H9 (cell line): Measurements from ENCODE around the gene ATG101. TPM values are rescaled to one million over a fixed set of nuclear protein-coding genes. Genes with fewer than 3 reads are reported as not detected.

Experiments
- DNase-seq: peaks from one replicate; pipeline ENCODE4 v3.0.0-alpha.2; 2017
- H2AFZ ChIP-seq: one replicate; pipeline ENCODE4 v1.6.1; 2013; ENCODE audit warnings: mild to moderate bottlenecking, low read length, control low read depth, moderate library complexity
- H2AK5ac ChIP-seq: 2 replicates; pipeline ENCODE4 v1.6.1; 2013; ENCODE audit warnings: low read length, control low read depth, mixed read lengths; ENCODE audit not compliant: insufficient read length
- H2BK120ac ChIP-seq: one replicate; pipeline ENCODE4 v1.6.1; 2013; ENCODE audit warnings: low read depth, mild to moderate bottlenecking, low read length, control low read depth, inconsistent platforms; ENCODE audit not compliant: poor library complexity, severe bottlenecking
- H2BK12ac ChIP-seq: 2 replicates; pipeline ENCODE4 v1.6.1; 2013; ENCODE audit warnings: low read length, control low read depth, mixed read lengths, low read depth; ENCODE audit not compliant: insufficient read length
- H2BK15ac ChIP-seq: 2 replicates; pipeline ENCODE4 v1.6.1; 2013; ENCODE audit warnings: low read depth, low read length, control low read depth
- H2BK20ac ChIP-seq: one replicate; pipeline ENCODE4 v1.6.1; 2013; ENCODE audit warnings: low read depth, mild to moderate bottlenecking, low read length, control low read depth, inconsistent platforms; ENCODE audit not compliant: poor library complexity, severe bottlenecking
- H2BK5ac ChIP-seq: 2 replicates; pipeline ENCODE4 v1.6.1; 2013; ENCODE audit warnings: low read length, control low read depth, mixed read lengths; ENCODE audit not compliant: insufficient read length
- H3K14ac ChIP-seq: 2 replicates; pipeline ENCODE4 v1.6.1; 2013; ENCODE audit warnings: low read length, control low read depth; ENCODE audit not compliant: insufficient read depth
- H3K18ac ChIP-seq: 2 replicates; pipeline ENCODE4 v1.6.1; 2013; ENCODE audit warnings: low read depth, mild to moderate bottlenecking, mixed read lengths, low read length, control low read depth; ENCODE audit not compliant: insufficient read length
- H3K23ac ChIP-seq: 2 replicates; pipeline ENCODE4 v1.6.1; 2013; ENCODE audit warnings: low read length, control low read depth, mixed read lengths, low read depth; ENCODE audit not compliant: insufficient read length
- H3K23me2 ChIP-seq: 2 replicates; pipeline ENCODE4 v1.6.1; 2013; ENCODE audit warnings: low read depth, mild to moderate bottlenecking, mixed read lengths, low read length, control low read depth; ENCODE audit not compliant: insufficient read length, poor library complexity, severe bottlenecking
- H3K27ac ChIP-seq: 2 replicates; pipeline ENCODE4 v1.5.1; 2013; ENCODE audit warnings: low read length, control low read depth, mixed read lengths, low read depth; ENCODE audit not compliant: insufficient read length
- H3K27me3 ChIP-seq: 2 replicates; pipeline ENCODE4 v1.6.1; 2013; ENCODE audit warnings: low read length, control low read depth, inconsistent platforms; ENCODE audit not compliant: insufficient read depth
- H3K4ac ChIP-seq: 2 replicates; pipeline ENCODE4 v1.6.1; 2013; ENCODE audit warnings: low read depth, mild to moderate bottlenecking, control low read depth, inconsistent platforms, low read length, moderate library complexity
- H3K4me1 ChIP-seq: 2 replicates; pipeline ENCODE4 v1.6.1; 2013; ENCODE audit warnings: low read length, control low read depth, inconsistent platforms; ENCODE audit not compliant: insufficient read depth
- H3K4me2 ChIP-seq: 2 replicates; pipeline ENCODE4 v1.6.1; 2013; ENCODE audit warnings: low read length, control low read depth, mixed read lengths; ENCODE audit not compliant: insufficient read length, insufficient read depth
- H3K56ac ChIP-seq: 2 replicates; pipeline ENCODE4 v1.6.1; 2013; ENCODE audit warnings: low read depth, mild to moderate bottlenecking, mixed read lengths, low read length, control low read depth; ENCODE audit not compliant: insufficient read length
- H3K79me1 ChIP-seq: 2 replicates; pipeline ENCODE4 v1.6.1; 2013; ENCODE audit warnings: low read depth, mild to moderate bottlenecking, moderate library complexity, low read length, control low read depth, inconsistent platforms; ENCODE audit not compliant: insufficient read depth, poor library complexity, severe bottlenecking
- H3K79me2 ChIP-seq: 2 replicates; pipeline ENCODE4 v1.6.1; 2013; ENCODE audit warnings: low read length, control low read depth, inconsistent platforms; ENCODE audit not compliant: insufficient read depth
- H3K9ac ChIP-seq: 2 replicates; pipeline ENCODE4 v1.6.1; 2013; ENCODE audit warnings: low read length, control low read depth, mixed read lengths; ENCODE audit not compliant: insufficient read length; ENCODE audit errors: extremely low read depth
- H3K9me3 ChIP-seq: one replicate; pipeline ENCODE4 v1.6.1; 2013; ENCODE audit warnings: low read depth, low read length, inconsistent platforms; ENCODE audit not compliant: control insufficient read depth
- H3T11ph ChIP-seq: one replicate; pipeline ENCODE4 v1.6.1; 2013; ENCODE audit warnings: mild to moderate bottlenecking, low read length, control low read depth, inconsistent platforms
- H4K20me1 ChIP-seq: one replicate; pipeline ENCODE4 v1.6.1; 2013; ENCODE audit not compliant: control insufficient read depth, insufficient read length, insufficient read depth
- H4K5ac ChIP-seq: 2 replicates; pipeline ENCODE4 v1.6.1; 2013; ENCODE audit warnings: low read depth, mild to moderate bottlenecking, mixed read lengths, low read length, control low read depth; ENCODE audit not compliant: insufficient read length
- H4K8ac ChIP-seq: replicated peaks from 2 replicates; pipeline ENCODE4 v1.6.1; 2013; ENCODE audit warnings: low read length, control low read depth, mixed read lengths, low read depth; ENCODE audit not compliant: insufficient read length
- H4K91ac ChIP-seq: 2 replicates; pipeline ENCODE4 v1.6.1; 2013; ENCODE audit warnings: low read depth, mild to moderate bottlenecking, moderate library complexity, mixed read lengths, low read length, control low read depth; ENCODE audit not compliant: insufficient read length
- H3K27ac Mint-ChIP-seq, 3 experiments: 2 replicates in 2 of 3; 3 replicates in 1 of 3; pipeline ENCODE4 v1.8.0; 2020 to 2021; ENCODE audit warnings: mixed read lengths in 3 of 3, mild to moderate bottlenecking in 1 of 3, moderate library complexity in 1 of 3
- H3K27me3 Mint-ChIP-seq: 2 replicates; pipeline ENCODE4 v1.8.0; 2021; ENCODE audit warnings: low read depth, mild to moderate bottlenecking, moderate library complexity, mixed read lengths
- H3K36me3 Mint-ChIP-seq, 3 experiments: 2 replicates in 2 of 3; 3 replicates in 1 of 3; pipeline ENCODE4 v1.8.0; 2020 to 2021; ENCODE audit warnings: low read depth in 3 of 3, mixed read lengths in 3 of 3; ENCODE audit not compliant: insufficient read depth in 1 of 3
- H3K4me1 Mint-ChIP-seq, 2 experiments: 2 replicates each; pipeline ENCODE4 v1.8.0; 2020; ENCODE audit warnings: mixed read lengths in 2 of 2
- H3K4me3 Mint-ChIP-seq, 2 experiments: 2 replicates in 1 of 2; 3 replicates in 1 of 2; pipeline ENCODE4 v1.8.0; 2020 to 2021; ENCODE audit warnings: mild to moderate bottlenecking in 2 of 2, mixed read lengths in 2 of 2, moderate library complexity in 1 of 2
- H3K9me3 Mint-ChIP-seq, 2 experiments: 2 replicates in 1 of 2; 3 replicates in 1 of 2; pipeline ENCODE4 v1.8.0; 2020; ENCODE audit warnings: mild to moderate bottlenecking in 2 of 2, mixed read lengths in 2 of 2, moderate library complexity in 1 of 2
- CTCF ChIP-seq: fragments of 200-600 bp; sonication (generic); conservative IDR thresholded peaks from 3 replicates; pipeline ENCODE4 v1.8.0; 2021; ENCODE audit warnings: antibody characterized with exemption, mild to moderate bottlenecking
- WGBS: extraction: QIAGEN DNeasy Blood & Tissue Kit; methylation state at CpG from one replicate; pipeline ENCODE4 v1.1.7; 2013; ENCODE audit warnings: missing lambda C conversion rate, low lambda C conversion rate, mixed read lengths; ENCODE audit not compliant: insufficient read length; ENCODE audit errors: extremely low coverage; 5-methylcytosine and 5-hydroxymethylcytosine counted together
- total RNA-seq: library from RNA; stranded (reverse); gene quantifications from 2 replicates; pipeline ENCODE4 v1.2.1, GENCODE V29; 2021

Gene ATG101
- total RNA-seq, 1 experiment from 2014 or later, result 58.3 TPM

- H3K4me1 ChIP-seq, result no peaks in the 10 kb centered on the region
- peaks cover 3 to 12% of the 10 kb centered on the region in 2 experiments for H3K4me1 Mint-ChIP-seq
- H4K8ac ChIP-seq, result no peak overlapping the region
- no peaks in the 10 kb centered on the region for H3K9me3 ChIP-seq
- H4K20me1 ChIP-seq, result peaks cover under 1% of the 10 kb centered on the region
- no peak overlapping the region for H2BK5ac ChIP-seq
- H3K4me3 Mint-ChIP-seq, result no peak overlapping the region
- no CpG with 5 or more reads among the region's 21 CpGs for WGBS
- H3K27ac ChIP-seq, result no peak overlapping the region
- H3K4me2 ChIP-seq, result no peak overlapping the region
- peaks cover under 1% of the 10 kb centered on the region; the same call in 1 of the 2 replicates for H3K79me2 ChIP-seq
- H2AFZ ChIP-seq, result no peak overlapping the region
- H4K91ac ChIP-seq, result no peak overlapping the region
- H3K27ac Mint-ChIP-seq, result no peak overlapping the region
- H3K4ac ChIP-seq, result no peak overlapping the region
- H3K27me3 ChIP-seq, result no peaks in the 10 kb centered on the region
- H2BK12ac ChIP-seq, result no peak overlapping the region
- H3K9ac ChIP-seq, result no peak overlapping the region
- H3K23me2 ChIP-seq, result no peaks in the 10 kb centered on the region
- H2AK5ac ChIP-seq, result no peak overlapping the region
- H3K79me1 ChIP-seq, result no peaks in the 10 kb centered on the region
- TF ChIP-seq CTCF, result no peak
- no peak overlapping the region for H4K5ac ChIP-seq
- peaks cover 17% of the 10 kb centered on the region for H3K27me3 Mint-ChIP-seq
- DNase-seq, result no peak
- no peak overlapping the region for H2BK20ac ChIP-seq
- H3K14ac ChIP-seq, result no peak overlapping the region
- no peaks in the 10 kb centered on the region for H3K9me3 Mint-ChIP-seq
- H3K18ac ChIP-seq, result no peak overlapping the region
- no peak overlapping the region for H3K56ac ChIP-seq
- no peak overlapping the region for H2BK15ac ChIP-seq
- H2BK120ac ChIP-seq, result no peak overlapping the region
- H3T11ph ChIP-seq, result no peak overlapping the region
- no peak overlapping the region for H3K23ac ChIP-seq
- peaks cover 7 to 20% (median 9%) of the 10 kb centered on the region in 3 experiments for H3K36me3 Mint-ChIP-seq
Observed at GRCh38 chr12:52043386-52044212, 26.2 kb upstream of the ATG101 start.
